Left lung (tissue), 14 donors: ENCODE data around the gene NELFE. TPM values are rescaled to one million over a fixed set of nuclear protein-coding genes. Genes with fewer than 3 reads are reported as not detected.
A peak's percentile ranks its signal among the peaks of the same experiment; 100 is the strongest.
"Not testable (repeated sequence)": the region's sequence is repeated elsewhere in the genome, so short reads cannot be mapped to it uniquely, and the experiment has no call there.

Experiments used
- ATAC-seq: fragments of 200-7000 bp; cut with Tn5 transposase; one replicate; pipeline ENCODE4 v1.9.1; 2020; ENCODE audit warnings: moderate library complexity
- DNase-seq, 4 donors: peaks; one replicate each; pipeline ENCODE4 v3.0.0-alpha.2; 2013 to 2020
- H3K27ac ChIP-seq, 2 donors: fragments of 200-600 bp; sonication (generic) in 1 of 2; one replicate each; pipeline versions ENCODE4 v1.5.0 to v1.8.0; 2020 to 2021
- H3K27me3 ChIP-seq, 2 donors: fragments of 200-600 bp; sonication (generic) in 1 of 2; one replicate each; pipeline versions ENCODE4 v1.5.0 to v1.8.0; 2020 to 2021
- H3K36me3 ChIP-seq, 2 donors: fragments of 200-600 bp; sonication (generic) in 1 of 2; one replicate each; pipeline versions ENCODE4 v1.5.0 to v1.8.0; 2020 to 2021
- H3K4me1 ChIP-seq, 2 donors: fragments of 200-600 bp; one replicate each; pipeline ENCODE4 v1.8.0; 2021
- H3K4me3 ChIP-seq, 2 donors: fragments of 200-600 bp; sonication (generic) in 1 of 2; one replicate each; pipeline versions ENCODE4 v1.5.0 to v1.8.0; 2020 to 2021; ENCODE audit warnings: mild to moderate bottlenecking in 1 of 2
- H3K9me3 ChIP-seq, 2 donors: fragments of 200-600 bp; sonication (generic) in 1 of 2; one replicate each; pipeline versions ENCODE4 v1.5.0 to v1.8.0; 2020 to 2021
- intact Hi-C, 2 donors: fragments of 100-400 bp; cut with DNase I; formaldehyde crosslinking; loops; one replicate each; pipeline versions ENCODE4 v1.11.2 to v1.14.2; 2022
- long read RNA-seq, 12 donors: library from polyadenylated mRNA in 2 of 12; unstranded in 2 of 12; transcript quantifications; one replicate each; pipeline ENCODE4 v2.0.0 and lab custom pipeline, GENCODE V29; 2019 to 2026
- polyA plus RNA-seq, 6 donors: library from polyadenylated mRNA; unstranded; fragments of 120-200 nt; gene quantifications; one replicate each; pipeline ENCODE4 v1.2.1, GENCODE V29; 2013; ENCODE audit not compliant: insufficient read length in 6 of 6
- total RNA-seq, 2 donors: library from RNA; stranded (reverse); fragmentation: NEBNext Ultra II Directional; extraction: Animal tissue kit (Norgen Biotek cat#: 25700); gene quantifications; one replicate each; pipeline ENCODE4 v1.2.1, GENCODE V29; 2021
- TF ChIP-seq, protein P1 (sequence below), 2 donors: fragments of 200-600 bp; sonication (generic) in 1 of 2; IDR thresholded peaks; one replicate each; pipeline versions ENCODE4 v1.5.0 to v1.8.0; 2021; ENCODE audit warnings: antibody characterized with exemption in 2 of 2
- donor health status: DM: no; HTN: yes; CAD: no.
- donor health status: DM: no; HTN: no; CAD: no.

The NELFE gene, protein sequence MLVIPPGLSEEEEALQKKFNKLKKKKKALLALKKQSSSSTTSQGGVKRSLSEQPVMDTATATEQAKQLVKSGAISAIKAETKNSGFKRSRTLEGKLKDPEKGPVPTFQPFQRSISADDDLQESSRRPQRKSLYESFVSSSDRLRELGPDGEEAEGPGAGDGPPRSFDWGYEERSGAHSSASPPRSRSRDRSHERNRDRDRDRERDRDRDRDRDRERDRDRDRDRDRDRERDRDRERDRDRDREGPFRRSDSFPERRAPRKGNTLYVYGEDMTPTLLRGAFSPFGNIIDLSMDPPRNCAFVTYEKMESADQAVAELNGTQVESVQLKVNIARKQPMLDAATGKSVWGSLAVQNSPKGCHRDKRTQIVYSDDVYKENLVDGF
- total RNA-seq (10 to 100 TPM; 42.9 to 56.2 TPM), polyA plus RNA-seq (10 to 100 TPM; 77.9 to 93.0 (median 82.9) TPM)
- long read RNA-seq, donor 1, transcript NELFE-202 (11 exons, 1,584 nt) = major isoform, 23 of 42 reads
- long read RNA-seq, donor 1, partial matches to known transcripts = 12 of 42 reads
- long read RNA-seq, donor 1, other reads (novel, unspliced or antisense) = 5 of 42 reads
- long read RNA-seq, donor 2, transcript NELFE-202 (11 exons, 1,584 nt) = major isoform, 22 of 29 reads
- long read RNA-seq, donor 2, partial matches to known transcripts = 6 of 29 reads
- long read RNA-seq, donor 2, other reads (novel, unspliced or antisense) = 0 of 29 reads
- long read RNA-seq, donor 3, transcript NELFE-202 (11 exons, 1,584 nt) = major isoform, 22 of 22 reads
- long read RNA-seq, donor 3, partial matches to known transcripts = 0 of 22 reads
- long read RNA-seq, donor 3, other reads (novel, unspliced or antisense) = 0 of 22 reads
- long read RNA-seq, donor 4, transcript NELFE-202 (11 exons, 1,584 nt) = major isoform, 63 of 82 reads
- long read RNA-seq, donor 4, partial matches to known transcripts = 13 of 82 reads
- long read RNA-seq, donor 4, other reads (novel, unspliced or antisense) = 6 of 82 reads
- long read RNA-seq, donor 5, transcript NELFE-202 (11 exons, 1,584 nt) = major isoform, 25 of 26 reads
- long read RNA-seq, donor 5, partial matches to known transcripts = 0 of 26 reads
- long read RNA-seq, donor 5, other reads (novel, unspliced or antisense) = 0 of 26 reads
- long read RNA-seq, donor 6, transcript NELFE-202 (11 exons, 1,584 nt) = major isoform, 30 of 38 reads
- long read RNA-seq, donor 6, partial matches to known transcripts = 7 of 38 reads
- long read RNA-seq, donor 6, other reads (novel, unspliced or antisense) = 0 of 38 reads
- long read RNA-seq, donor 7, transcript NELFE-202 (11 exons, 1,584 nt) = major isoform, 14 of 15 reads
- long read RNA-seq, donor 7, partial matches to known transcripts = 0 of 15 reads
- long read RNA-seq, donor 7, other reads (novel, unspliced or antisense) = 0 of 15 reads
- long read RNA-seq, donor 8, transcript NELFE-202 (11 exons, 1,584 nt) = major isoform, 19 of 24 reads
- long read RNA-seq, donor 8, partial matches to known transcripts = 5 of 24 reads
- long read RNA-seq, donor 8, other reads (novel, unspliced or antisense) = 0 of 24 reads
- long read RNA-seq, donor 9 = 0 reads
- long read RNA-seq, donor 10, transcript NELFE-202 (11 exons, 1,584 nt) = major isoform, 128 of 172 reads
- long read RNA-seq, donor 10, transcript NELFE-208 (10 exons, 1,543 nt) = minor isoform, 6 of 172 reads
- long read RNA-seq, donor 10, partial matches to known transcripts = 8 of 172 reads
- long read RNA-seq, donor 10, other reads (novel, unspliced or antisense) = 30 of 172 reads
- long read RNA-seq, donor 11, transcript NELFE-202 (11 exons, 1,584 nt) = major isoform, 19 of 21 reads
- long read RNA-seq, donor 11, partial matches to known transcripts = 0 of 21 reads
- long read RNA-seq, donor 11, other reads (novel, unspliced or antisense) = 0 of 21 reads
- long read RNA-seq, donor 12, transcript NELFE-202 (11 exons, 1,584 nt) = major isoform, 11 of 12 reads
- long read RNA-seq, donor 12, partial matches to known transcripts = 0 of 12 reads
- long read RNA-seq, donor 12, other reads (novel, unspliced or antisense) = 0 of 12 reads

DNA sequence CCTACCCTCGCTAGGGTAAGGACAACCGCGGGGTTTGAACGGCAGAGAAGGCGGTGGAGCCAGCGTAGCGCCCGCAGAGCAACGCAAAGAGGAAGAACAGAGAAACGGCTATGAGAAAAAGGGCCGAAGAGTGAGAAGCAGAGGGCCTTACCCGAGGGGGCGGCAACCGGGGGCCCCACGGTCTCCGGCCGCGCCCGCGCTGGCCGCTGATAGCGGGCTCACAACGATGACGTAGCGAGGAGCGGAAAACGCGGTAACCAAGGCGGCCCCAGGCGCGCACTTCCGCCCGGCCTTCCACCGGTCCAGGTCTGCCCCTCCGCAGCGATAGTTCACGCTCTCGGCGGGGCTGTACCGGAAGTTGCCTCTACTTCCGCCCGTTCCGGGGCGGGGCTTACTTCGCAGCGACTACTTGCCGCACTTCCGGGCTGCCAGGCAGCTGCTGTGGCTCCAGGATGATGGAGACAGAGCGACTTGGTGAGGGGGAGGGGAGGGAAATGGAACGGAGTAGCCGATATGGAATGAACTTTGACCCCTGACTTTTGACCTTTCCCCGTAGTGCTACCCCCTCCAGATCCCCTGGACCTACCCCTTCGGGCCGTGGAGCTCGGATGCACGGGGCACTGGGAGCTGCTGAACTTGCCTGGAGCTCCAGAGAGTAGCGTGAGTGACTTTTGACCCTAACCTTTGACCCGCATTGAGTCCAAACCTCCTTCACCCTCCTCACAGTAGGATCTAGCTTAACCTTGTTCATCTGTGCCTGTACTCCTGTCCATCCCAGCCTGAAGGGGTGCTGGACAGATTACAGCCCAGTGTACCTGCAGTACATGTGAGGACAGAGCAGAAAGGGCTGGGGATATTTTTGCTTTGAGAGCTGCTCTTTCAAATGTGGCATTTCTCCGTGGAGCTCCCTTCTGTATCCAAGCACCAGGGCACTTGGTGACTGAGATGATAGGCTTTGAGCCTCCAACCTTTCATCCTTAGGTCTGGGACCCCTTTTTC lies at the start of gene NELFE, which contains the start of gene SKIC2:
Gene NELFE (minus strand): TSS at position 231 of the 999 bp plus-strand sequence. CDS start 525 bp downstream, outside the sequence.
Gene SKIC2 (plus strand): TSS at position 435 of the 999 bp plus-strand sequence. CDS start 18 bp downstream, at position 453.
- Histone ChIP-seq H3K27me3 (no peaks in the 10 kb centered on the region), H3K4me3 (peak within 1 kb of the TSS; percentile 66 to 97), H3K36me3 (peaks cover 0 to 71% of the 10 kb centered on the region in 2 donors), H3K27ac (peak within 1 kb of the TSS; percentile 82 to 85), H3K9me3 (no peaks in the 10 kb centered on the region), H3K4me1 (peaks cover 13 to 32% of the 10 kb centered on the region in 2 donors)
- ATAC-seq (peak; percentile 100), DNase-seq (peak; percentile 96 to 99 (median 99))
- intact Hi-C loops = loop anchor here in 1 of 2 donors (10.0 kb wide), 1 partner anchor 284 kb away; no protein-coding TSS in a partner anchor
- TF ChIP-seq, protein P1, sequence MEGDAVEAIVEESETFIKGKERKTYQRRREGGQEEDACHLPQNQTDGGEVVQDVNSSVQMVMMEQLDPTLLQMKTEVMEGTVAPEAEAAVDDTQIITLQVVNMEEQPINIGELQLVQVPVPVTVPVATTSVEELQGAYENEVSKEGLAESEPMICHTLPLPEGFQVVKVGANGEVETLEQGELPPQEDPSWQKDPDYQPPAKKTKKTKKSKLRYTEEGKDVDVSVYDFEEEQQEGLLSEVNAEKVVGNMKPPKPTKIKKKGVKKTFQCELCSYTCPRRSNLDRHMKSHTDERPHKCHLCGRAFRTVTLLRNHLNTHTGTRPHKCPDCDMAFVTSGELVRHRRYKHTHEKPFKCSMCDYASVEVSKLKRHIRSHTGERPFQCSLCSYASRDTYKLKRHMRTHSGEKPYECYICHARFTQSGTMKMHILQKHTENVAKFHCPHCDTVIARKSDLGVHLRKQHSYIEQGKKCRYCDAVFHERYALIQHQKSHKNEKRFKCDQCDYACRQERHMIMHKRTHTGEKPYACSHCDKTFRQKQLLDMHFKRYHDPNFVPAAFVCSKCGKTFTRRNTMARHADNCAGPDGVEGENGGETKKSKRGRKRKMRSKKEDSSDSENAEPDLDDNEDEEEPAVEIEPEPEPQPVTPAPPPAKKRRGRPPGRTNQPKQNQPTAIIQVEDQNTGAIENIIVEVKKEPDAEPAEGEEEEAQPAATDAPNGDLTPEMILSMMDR (IDR thresholded peaks at IDR 0.05) = peak in 1 of 2 donors; percentile 13

DNA sequence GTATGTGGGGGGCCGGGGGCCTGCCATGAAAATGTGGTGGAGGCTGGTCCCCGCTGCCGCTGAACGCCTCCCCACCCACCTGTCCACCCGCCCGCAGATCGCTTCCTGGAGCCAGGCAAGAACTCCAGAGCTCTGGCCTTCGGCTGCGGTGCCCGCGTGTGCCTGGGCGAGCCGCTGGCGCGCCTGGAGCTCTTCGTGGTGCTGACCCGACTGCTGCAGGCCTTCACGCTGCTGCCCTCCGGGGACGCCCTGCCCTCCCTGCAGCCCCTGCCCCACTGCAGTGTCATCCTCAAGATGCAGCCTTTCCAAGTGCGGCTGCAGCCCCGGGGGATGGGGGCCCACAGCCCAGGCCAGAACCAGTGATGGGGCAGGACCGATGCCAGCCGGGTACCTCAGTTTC lies 49.3 kb upstream of the NELFE start:
- H3K36me3 ChIP-seq, intact Hi-C loops, H3K9me3 ChIP-seq, ATAC-seq, H3K27me3 ChIP-seq, H3K4me1 ChIP-seq, H3K4me3 ChIP-seq, H3K27ac ChIP-seq, DNase-seq: not testable (repeated sequence)

DNA sequence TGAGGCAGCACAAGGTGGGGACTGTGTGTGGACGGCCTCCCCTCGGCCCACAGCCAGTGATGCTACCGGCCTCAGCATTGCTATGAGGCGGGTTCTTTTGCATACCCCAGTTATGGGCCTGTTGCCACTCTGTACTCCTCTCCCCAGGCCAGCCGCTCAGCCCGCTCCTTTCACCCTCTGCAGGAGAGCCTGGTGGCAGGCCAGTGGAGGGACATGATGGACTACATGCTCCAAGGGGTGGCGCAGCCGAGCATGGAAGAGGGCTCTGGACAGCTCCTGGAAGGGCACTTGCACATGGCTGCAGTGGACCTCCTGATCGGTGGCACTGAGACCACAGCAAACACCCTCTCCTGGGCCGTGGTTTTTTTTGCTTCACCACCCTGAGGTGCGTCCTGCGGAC lies 48.3 kb upstream of the NELFE start:
- ATAC-seq, H3K27ac ChIP-seq, H3K27me3 ChIP-seq, H3K36me3 ChIP-seq, intact Hi-C loops, H3K4me1 ChIP-seq, H3K4me3 ChIP-seq, H3K9me3 ChIP-seq: not testable (repeated sequence)
- peak in 1 of 4 donors; percentile 50 for DNase-seq

DNA sequence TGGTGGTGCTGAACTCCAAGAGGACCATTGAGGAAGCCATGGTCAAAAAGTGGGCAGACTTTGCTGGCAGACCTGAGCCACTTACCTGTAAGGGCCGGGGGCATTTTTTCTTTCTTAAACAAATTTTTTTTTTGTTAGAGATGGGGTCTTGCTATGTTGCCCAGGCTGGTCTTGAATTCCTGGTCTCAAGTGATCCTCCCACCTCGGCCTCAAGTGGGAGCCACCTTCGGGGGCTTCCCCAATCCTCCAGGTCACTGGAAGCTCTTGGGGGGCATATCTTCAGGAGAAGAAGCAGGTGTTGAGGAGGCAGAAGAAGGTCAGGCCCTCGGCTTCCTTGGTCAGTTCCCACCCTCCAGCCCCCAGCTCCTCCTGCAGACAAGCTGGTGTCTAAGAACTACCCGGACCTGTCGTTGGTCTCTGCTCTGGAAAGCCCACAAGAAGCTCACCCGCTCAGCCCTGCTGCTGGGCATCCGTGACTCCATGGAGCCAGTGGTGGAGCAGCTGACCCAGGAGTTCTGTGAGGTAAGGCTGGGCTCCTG lies 47.3 kb upstream of the NELFE start:
- H3K9me3 ChIP-seq, H3K27me3 ChIP-seq, intact Hi-C loops, ATAC-seq, H3K27ac ChIP-seq, H3K4me1 ChIP-seq, H3K36me3 ChIP-seq, H3K4me3 ChIP-seq: not testable (repeated sequence)
- DNase-seq = peak in 1 of 4 donors; percentile 16

DNA sequence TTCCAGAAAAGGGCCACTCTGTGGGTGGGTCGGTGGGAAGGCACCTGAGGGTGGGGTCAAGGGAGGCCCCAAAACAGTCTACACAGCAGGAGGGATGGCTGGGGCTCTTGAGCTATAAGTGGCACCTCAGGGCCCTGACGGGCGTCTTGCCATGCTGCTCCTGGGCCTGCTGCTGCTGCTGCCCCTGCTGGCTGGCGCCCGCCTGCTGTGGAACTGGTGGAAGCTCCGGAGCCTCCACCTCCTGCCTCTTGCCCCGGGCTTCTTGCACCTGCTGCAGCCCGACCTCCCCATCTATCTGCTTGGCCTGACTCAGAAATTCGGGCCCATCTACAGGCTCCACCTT lies 46.7 kb upstream of the NELFE start:
- H3K4me3 ChIP-seq, H3K9me3 ChIP-seq, ATAC-seq, H3K4me1 ChIP-seq, H3K27ac ChIP-seq, intact Hi-C loops, H3K36me3 ChIP-seq, H3K27me3 ChIP-seq: not testable (repeated sequence)
- DNase-seq = peak in 1 of 4 donors; percentile 41

DNA sequence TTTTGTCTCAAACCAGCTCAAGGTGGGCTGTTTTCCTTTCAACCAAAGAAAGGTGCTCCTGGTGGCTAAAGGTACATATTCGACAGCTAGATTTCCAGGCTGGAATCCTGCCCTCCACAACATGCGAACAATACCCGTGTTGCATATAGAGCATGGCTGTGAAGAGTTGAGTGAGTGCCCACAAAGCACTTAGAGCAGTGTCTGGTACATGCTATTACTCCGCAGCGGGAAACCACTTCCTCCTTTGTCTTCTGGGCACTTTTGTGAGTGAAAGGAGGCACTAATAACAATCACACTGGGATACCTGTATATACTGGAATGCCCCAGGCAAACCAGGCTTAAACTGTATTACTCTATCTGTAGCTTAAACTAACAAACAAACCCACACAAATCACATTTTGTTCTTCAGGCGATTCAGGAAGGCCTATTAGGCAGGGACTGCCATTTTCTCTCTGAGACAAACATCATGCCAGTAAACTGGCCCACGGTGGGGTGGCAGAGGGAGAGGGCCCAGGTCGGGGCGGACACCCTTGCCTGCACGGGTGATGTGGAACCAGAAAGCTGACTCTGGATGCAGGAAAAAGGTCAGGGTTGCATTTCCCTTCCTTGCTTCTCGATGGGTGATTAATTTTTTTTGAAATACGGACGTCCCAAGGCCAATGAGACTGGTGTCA lies 46.2 kb upstream of the NELFE start:
- H3K36me3 ChIP-seq, H3K27me3 ChIP-seq, H3K9me3 ChIP-seq, H3K27ac ChIP-seq, intact Hi-C loops, H3K4me3 ChIP-seq, H3K4me1 ChIP-seq: not testable (repeated sequence)
- DNase-seq = peak in 1 of 4 donors; percentile 25
- ATAC-seq = peak; percentile 61

DNA sequence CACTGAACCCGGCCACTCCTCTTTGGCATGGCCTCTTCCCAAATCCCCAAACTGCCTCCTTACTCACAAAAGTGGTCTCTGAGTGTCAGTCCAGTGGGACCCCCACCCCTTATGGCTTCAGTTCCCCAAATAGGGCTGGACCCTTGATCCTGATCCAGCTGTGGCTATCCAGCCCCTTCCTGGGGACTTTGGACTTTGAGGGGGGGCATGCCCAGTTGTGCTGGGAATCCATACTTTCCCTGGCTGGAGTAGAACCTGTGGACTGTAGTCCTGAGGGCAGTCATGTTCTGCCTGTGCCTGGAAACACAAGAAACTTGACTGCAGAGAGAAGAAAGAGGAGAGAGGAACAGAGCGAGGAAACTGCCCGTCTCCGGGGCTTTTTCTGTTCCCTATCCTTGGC lies 45.6 kb upstream of the NELFE start:
- H3K27me3 ChIP-seq, H3K4me1 ChIP-seq, DNase-seq, H3K4me3 ChIP-seq, intact Hi-C loops, H3K27ac ChIP-seq, H3K9me3 ChIP-seq, ATAC-seq, H3K36me3 ChIP-seq: not testable (repeated sequence)

DNA sequence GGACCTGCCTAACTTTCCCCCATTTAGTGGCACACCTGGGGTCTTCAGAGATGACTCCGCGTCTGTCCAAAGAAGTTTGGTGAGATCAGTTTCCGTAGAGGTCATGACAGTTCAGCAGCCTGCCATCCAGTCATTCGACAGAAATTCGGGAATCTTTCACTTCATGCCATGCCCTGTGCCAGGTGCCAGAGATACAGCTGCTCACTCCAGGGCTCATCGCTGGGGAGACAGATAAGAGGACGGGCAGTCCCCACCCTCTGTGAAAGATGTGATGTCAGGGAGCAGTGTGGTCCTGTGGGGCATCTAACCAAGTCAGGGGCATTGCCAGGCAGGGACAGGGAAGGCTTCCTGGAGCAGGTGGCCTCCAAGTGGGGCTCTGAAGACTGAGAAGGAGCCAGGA lies 44.5 kb upstream of the NELFE start:
- H3K27ac ChIP-seq, DNase-seq, H3K4me1 ChIP-seq, H3K9me3 ChIP-seq, intact Hi-C loops, H3K27me3 ChIP-seq, H3K36me3 ChIP-seq, H3K4me3 ChIP-seq, ATAC-seq: not testable (repeated sequence)
